ENCODE data around the gene KIF13A.
"Not testable (repeated sequence)": the region's sequence is repeated elsewhere in the genome, so short reads cannot be mapped to it uniquely, and the experiment has no call there.

The KIF13A gene

DNA sequence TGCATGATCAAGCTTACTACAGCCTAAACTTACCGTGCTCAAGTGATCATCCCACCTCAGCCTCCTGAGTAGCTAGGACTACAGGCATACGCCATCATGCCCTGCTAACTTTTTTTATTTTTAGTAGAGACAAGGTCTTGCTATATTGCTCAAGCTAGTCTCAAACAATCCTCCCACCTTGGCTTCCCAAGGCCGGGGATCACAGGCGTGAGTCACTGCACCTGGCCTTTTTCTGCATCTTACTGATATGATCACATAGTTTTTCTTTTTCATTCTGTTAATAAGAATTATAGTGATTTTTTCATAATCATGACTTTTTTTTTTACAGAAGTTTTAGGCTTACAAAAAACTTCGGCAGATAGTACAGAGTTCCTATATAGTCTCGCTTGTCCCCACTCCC lies 93.2 kb downstream of the KIF13A start:
- DNase-seq: no peak

DNA sequence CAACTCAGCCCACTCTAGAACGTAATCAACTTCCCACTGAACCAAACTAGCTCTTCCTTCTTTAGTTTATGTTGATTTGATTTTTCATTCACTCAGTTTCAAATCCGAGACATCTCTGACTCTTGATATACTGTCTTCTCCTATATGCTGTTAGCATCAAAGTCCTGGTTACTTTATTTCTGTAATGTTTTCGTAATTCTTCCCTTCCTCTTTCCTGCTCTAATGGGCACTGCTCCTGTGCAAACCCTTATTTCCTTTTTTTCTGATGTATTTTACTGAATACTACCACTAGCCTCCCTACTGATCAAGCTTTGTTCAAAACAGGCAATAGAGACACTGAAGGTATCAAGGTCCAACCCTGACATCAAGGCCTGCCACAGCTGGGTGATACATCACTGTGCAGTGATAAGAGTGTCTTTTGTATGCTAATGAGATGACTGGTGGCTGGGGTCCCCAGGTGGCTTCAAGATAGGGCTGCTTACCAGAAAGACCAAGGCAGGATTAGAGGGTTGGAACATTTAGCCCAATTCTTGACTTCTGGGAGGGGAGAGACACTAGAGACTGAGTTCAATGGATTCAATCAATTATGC lies 95.2 kb downstream of the KIF13A start:
- DNase-seq: no peak

- DNase-seq: no peak
Measured at GRCh38 chr6:17890309-17890708, 97.1 kb downstream of the KIF13A start.

GRCh38 chr6:17889777-17890176 lies 97.7 kb downstream of the KIF13A start:
- DNase-seq: not testable (repeated sequence)

- no peak for DNase-seq
Measured at GRCh38 chr6:17886891-17887290, 100.5 kb downstream of the KIF13A start.

GRCh38 chr6:17885889-17886576 lies 101.4 kb downstream of the KIF13A start:
- no peak for DNase-seq

- DNase-seq: no peak
Measured at GRCh38 chr6:17884498-17885478, 102.6 kb downstream of the KIF13A start.

DNA sequence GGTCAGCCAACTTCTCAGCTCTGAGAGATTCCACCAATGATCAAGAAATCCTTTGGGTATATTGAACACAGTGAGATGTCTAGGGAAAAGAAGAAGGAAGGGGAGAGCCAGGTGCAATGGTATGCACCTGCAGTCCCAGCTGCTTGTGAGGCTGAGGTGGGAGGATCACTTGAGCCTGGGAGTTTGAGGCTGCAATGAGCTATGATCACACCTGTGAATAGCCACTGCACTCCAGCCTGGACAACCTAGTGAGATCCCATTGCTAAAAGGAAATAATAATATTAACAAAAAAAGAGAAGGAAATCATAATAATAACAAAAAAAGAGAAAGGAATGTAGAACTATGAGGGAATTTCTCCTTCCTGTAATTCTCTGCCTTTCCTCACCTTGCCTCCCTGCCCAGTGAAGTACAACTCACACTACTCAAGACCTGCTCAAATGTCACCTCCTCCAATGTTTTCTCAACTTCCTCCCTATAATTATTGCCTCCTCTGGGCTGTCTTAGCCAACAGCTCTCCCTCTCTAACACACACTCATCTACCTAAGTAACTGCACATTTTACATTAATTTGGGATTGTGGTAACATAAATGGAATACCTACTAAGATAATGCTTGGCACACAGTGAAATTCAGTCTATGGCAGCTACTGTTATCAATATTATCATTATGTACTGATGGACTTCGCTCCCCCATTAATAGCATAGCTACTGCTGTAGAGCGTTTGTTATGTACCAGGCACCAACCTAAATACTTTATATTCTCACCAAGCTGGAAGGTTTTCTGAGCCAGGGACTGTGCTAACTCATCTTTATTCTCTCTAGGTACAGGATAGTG lies 103.6 kb downstream of the KIF13A start:
- DNase-seq: no peak

- DNase-seq: no peak
Measured at GRCh38 chr6:17881085-17881858, 106.2 kb downstream of the KIF13A start.

DNA sequence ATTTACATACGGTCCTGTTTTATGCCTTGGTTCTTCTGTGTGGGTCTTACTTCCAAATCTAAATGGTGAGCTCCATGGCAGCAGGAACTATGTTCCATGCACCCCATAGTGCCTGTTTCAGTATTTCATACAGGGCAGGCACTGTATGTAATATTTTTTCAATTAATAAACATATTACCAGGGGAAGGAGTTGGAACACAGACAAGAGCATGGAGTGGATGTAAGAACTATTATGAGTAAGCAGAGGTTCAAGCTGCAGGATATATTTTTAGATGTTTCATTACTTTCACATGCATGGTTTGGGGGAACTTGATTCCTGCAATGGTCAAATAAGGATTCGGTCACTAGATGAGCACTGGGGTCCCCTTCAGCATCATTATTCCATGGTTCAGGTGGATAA lies 108.3 kb downstream of the KIF13A start:
- DNase-seq: no peak

DNA sequence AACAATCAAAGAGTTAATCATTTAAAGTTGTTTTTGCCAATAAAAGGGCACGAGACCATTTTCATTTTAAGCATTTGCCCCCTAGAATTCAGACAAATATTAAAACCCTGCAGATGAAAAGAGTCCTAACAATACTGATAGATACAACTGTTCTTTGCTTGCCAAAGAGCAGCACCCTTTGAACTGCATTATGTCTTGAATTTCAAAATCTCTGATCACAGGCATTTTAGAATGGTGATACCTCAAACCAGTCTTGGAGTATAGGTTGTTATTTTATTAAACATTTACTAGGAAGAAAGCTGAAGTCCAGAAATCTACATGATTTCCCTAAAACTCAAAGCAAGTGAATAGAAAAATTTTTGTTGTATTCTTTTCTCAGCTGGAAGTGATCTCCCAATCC lies 108.7 kb downstream of the KIF13A start:
- DNase-seq: no peak

- no peak for DNase-seq
Measured at GRCh38 chr6:17877895-17878440, 109.5 kb downstream of the KIF13A start.

DNA sequence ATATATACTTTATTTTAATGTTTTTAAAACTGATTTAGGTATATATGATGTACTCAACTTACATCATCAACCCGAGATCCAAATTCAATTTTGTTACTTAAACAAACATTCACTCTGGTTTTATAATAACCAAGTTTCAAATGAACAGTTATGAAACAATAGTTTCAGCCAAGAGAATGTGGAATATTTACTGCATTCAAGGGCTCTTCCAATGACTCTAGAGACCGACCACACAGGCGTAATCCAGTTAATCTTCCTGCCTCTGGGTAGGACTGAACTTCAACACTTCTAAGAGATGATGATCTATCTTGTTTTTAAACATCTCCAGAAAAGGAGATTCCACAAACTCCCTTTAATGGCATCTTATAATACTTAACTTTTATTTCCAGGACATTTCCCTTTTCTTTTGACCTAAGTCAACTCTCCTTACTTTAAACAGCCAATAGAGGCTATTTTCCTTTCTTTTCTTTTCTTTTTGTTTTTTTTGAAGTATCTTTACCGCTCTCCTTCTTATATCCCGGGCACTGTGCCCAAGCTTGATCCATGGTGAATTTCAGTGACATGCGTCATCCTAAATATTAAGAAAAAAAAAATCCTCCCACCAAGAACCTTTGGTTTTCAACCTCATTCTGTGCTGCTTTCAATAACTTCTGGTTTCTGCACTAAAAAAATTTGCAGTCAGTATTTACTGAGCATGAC lies 110.1 kb downstream of the KIF13A start:
- DNase-seq: no peak

- no peak for DNase-seq
Measured at GRCh38 chr6:17874753-17875152, 112.7 kb downstream of the KIF13A start.

DNA sequence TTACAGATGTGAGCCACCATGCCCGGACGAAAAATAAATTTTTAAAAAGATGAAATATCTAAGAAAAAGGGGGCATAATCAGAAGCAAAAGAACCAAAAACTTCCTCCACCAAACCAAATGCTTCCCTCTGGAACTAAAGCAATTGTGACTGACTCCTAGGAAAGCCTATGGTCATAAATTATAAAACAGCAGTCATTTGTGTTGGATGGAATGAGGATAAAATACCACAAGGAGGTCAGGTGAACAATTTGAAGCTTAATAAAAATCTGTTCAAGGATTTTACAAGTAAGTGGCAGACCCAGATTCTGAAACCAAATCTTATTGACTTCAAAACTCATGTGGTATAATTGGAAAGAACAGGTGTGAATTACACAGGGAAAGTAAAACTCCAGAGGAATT lies 114.5 kb downstream of the KIF13A start:
- no peak for DNase-seq

DNA sequence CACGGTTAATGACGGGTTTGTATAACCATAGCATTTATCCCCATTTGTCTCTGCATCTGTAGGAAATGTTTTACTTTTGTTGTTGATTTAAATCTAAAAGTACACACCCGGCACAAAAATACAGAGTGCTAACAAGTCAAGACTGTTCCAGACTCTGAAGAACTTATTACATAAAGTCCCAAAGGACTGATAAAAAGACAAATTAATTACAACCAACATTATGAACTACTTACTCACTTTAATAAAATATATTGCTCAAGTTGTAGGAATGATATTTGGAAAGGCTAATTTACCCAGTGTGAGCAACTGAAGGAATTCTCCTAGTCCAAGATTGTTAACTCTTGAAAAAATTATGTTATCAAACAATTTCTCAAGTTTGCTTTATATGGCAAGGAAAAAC lies 115.6 kb downstream of the KIF13A start:
- DNase-seq: no peak

GRCh38 chr6:17871189-17871519 lies 116.3 kb downstream of the KIF13A start:
- DNase-seq: no peak

- no peak for DNase-seq
Measured at GRCh38 chr6:17870300-17871188, 116.9 kb downstream of the KIF13A start.

GRCh38 chr6:17869753-17870050 lies 117.7 kb downstream of the KIF13A start:
- no peak for DNase-seq

GRCh38 chr6:17869010-17869752 lies 118.3 kb downstream of the KIF13A start:
- no peak for DNase-seq
